Peyer's patch (tissue), 4 donors: ENCODE measurements around the gene CENPF.

Experiments
- POLR2A ChIP-seq, 2 donors: fragments of 450-650 bp; IDR thresholded peaks; one replicate each; pipeline ENCODE4 v1.5.1; 2017; ENCODE audit warnings: antibody characterized with exemption in 2 of 2, mild to moderate bottlenecking in 2 of 2, moderate library complexity in 2 of 2
- TF ChIP-seq, protein P1 (sequence below), 6 experiments: fragments of 450-650 bp in 4 of 6; fragments of 200-600 bp in 2 of 6; sonication (generic) in 1 of 6; IDR thresholded peaks; one replicate each; pipeline ENCODE4 v1.5.1; 2017 to 2019; ENCODE audit warnings: antibody characterized with exemption in 6 of 6, mild to moderate bottlenecking in 3 of 6, moderate library complexity in 1 of 6

DNA sequence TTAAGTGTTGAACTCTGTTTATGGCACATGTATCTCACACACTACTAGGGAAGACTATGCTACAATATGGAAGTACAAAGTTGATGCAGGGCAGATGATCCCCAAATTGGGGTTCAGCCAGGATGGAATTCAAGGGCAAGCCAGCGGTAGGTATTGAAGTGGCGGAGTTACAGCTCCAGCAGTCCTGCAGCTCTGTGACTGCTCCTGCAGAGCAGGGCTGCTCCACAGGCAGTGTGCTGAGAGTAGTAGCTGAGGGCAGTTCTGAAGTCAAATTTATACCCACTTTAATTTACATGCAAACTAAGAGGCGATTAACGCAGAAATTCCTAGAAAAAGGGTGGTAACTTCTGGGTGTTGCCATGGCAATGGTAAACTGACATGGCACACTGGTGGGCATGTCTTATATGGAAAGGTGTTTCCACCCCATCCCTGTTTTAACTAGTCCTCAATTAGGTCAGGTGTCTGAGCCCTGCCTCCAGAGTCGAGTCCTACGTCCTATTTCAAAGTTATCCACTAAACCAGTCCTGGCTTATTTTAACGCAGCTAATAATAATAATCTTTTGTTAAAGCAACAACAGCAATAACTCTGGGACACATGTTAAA, 20.6 kb upstream of the CENPF start:
- TF ChIP-seq, protein P1, sequence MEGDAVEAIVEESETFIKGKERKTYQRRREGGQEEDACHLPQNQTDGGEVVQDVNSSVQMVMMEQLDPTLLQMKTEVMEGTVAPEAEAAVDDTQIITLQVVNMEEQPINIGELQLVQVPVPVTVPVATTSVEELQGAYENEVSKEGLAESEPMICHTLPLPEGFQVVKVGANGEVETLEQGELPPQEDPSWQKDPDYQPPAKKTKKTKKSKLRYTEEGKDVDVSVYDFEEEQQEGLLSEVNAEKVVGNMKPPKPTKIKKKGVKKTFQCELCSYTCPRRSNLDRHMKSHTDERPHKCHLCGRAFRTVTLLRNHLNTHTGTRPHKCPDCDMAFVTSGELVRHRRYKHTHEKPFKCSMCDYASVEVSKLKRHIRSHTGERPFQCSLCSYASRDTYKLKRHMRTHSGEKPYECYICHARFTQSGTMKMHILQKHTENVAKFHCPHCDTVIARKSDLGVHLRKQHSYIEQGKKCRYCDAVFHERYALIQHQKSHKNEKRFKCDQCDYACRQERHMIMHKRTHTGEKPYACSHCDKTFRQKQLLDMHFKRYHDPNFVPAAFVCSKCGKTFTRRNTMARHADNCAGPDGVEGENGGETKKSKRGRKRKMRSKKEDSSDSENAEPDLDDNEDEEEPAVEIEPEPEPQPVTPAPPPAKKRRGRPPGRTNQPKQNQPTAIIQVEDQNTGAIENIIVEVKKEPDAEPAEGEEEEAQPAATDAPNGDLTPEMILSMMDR (IDR thresholded peaks at IDR 0.05), result no peak
- no peak for TF ChIP-seq POLR2A (IDR thresholded peaks at IDR 0.05)
